Measurements from ENCODE around the gene CADM4. TPM values are rescaled to one million over a fixed set of nuclear protein-coding genes. Genes with fewer than 3 reads are reported as not detected.
A peak's percentile ranks its signal among the peaks of the same experiment; 100 is the strongest.

Gene CADM4
- total RNA-seq, 4 donors from 2014 or later, result 2.6 to 4.5 (median 4.2) TPM

DNA sequence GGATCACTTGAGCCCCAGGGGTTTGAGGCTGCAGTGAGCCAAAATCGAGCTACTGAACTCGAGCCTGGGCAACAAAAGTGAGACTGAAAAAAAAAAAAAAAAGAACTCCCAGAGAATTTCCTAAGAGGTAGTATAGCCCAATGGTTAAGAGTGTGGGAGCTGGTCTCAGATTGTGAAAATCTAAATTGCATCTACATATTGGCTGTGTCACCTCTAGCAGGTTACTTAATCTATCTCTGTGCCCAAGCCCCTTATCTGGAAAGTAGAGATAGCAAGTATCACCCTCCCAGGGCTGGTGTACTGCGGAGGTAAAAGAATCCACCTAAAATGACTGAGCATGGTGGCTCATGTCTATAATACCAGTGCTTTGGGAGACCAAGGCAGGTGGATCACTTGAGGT lies 34.0 kb upstream of the CADM4 start:
- H3K27me3 ChIP-seq, result peaks cover 9 to 20% (median 12%) of the 10 kb centered on the region in 3 donors
- H3K4me3 ChIP-seq, result no peak overlapping the region
- H3K4me1 ChIP-seq, result no peaks in the 10 kb centered on the region
- TF ChIP-seq, protein P1, sequence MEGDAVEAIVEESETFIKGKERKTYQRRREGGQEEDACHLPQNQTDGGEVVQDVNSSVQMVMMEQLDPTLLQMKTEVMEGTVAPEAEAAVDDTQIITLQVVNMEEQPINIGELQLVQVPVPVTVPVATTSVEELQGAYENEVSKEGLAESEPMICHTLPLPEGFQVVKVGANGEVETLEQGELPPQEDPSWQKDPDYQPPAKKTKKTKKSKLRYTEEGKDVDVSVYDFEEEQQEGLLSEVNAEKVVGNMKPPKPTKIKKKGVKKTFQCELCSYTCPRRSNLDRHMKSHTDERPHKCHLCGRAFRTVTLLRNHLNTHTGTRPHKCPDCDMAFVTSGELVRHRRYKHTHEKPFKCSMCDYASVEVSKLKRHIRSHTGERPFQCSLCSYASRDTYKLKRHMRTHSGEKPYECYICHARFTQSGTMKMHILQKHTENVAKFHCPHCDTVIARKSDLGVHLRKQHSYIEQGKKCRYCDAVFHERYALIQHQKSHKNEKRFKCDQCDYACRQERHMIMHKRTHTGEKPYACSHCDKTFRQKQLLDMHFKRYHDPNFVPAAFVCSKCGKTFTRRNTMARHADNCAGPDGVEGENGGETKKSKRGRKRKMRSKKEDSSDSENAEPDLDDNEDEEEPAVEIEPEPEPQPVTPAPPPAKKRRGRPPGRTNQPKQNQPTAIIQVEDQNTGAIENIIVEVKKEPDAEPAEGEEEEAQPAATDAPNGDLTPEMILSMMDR (IDR thresholded peaks at IDR 0.05 in 4 of 5, conservative IDR thresholded peaks at IDR 0.05 in 1 of 5), result no peak
- TF ChIP-seq POLR2A (IDR thresholded peaks at IDR 0.05), result no peak
- in situ Hi-C loops (cut with MboI; ENCODE audit: low sequenced_read_pairs in 4 of 4), result loop anchor here in 1 of 4 donors (25.0 kb wide), 2 partner anchors 136 to 236 kb away; partner anchors contain the start of genes ETHE1 and ZNF575
- ATAC-seq (no peak), DNase-seq (no peak)
- H3K27ac ChIP-seq, result no peak overlapping the region
- H3K36me3 ChIP-seq, result no peaks in the 10 kb centered on the region
- intact Hi-C loops (cut with DNase I; ENCODE audit: low total_unique reads), result no loop called here
- H3K9me3 ChIP-seq, result no peaks in the 10 kb centered on the region

DNA sequence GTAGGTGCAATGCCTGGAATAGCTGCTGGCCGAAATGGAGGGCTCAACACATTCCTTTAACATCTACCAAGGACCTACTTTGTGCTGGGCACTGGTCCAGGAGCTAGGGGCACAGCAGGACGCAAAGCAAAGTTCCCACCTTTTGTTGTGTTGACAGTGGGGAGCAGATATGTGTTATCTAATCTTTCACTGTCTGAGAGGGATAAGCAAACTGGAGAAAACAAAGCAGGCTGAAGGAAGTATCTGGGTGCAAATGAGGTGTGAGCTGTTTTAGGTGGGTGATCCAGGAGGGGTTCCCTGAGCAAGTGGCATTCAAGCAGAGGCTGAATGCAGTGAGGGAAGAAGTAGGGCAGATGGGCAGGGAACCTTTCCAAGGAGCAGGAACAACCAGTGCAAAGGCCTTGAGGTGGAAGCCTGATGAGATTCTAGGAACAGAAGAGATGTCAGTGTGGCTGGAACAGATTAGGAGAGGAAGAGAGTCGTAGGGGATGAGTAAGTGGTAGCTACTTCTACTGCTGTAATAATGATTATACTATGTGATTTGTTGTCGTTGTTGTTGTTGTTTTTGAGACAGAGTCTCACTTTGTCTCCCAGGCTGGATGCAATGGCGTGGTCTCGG lies 32.5 kb upstream of the CADM4 start:
- Histone ChIP-seq H3K4me3 (no peak overlapping the region), H3K4me1 (peaks cover 2 to 5% of the 10 kb centered on the region in 2 donors), H3K27me3 (peaks cover 15 to 32% (median 24%) of the 10 kb centered on the region in 3 donors), H3K36me3 (no peaks in the 10 kb centered on the region), H3K9me3 (no peaks in the 10 kb centered on the region), H3K27ac (no peak overlapping the region)
- TF ChIP-seq POLR2A (IDR thresholded peaks at IDR 0.05), result no peak
- TF ChIP-seq, protein P1 (IDR thresholded peaks at IDR 0.05 in 4 of 5, conservative IDR thresholded peaks at IDR 0.05 in 1 of 5), result no peak
- intact Hi-C loops (cut with DNase I; ENCODE audit: low total_unique reads), result no loop called here
- ATAC-seq, result no peak
- in situ Hi-C loops (cut with MboI; ENCODE audit: low sequenced_read_pairs in 4 of 4), result loop anchor here in 1 of 4 donors (25.0 kb wide), 2 partner anchors 135 to 235 kb away; partner anchors contain the start of genes ETHE1 and ZNF575
- DNase-seq, result no peak

DNA sequence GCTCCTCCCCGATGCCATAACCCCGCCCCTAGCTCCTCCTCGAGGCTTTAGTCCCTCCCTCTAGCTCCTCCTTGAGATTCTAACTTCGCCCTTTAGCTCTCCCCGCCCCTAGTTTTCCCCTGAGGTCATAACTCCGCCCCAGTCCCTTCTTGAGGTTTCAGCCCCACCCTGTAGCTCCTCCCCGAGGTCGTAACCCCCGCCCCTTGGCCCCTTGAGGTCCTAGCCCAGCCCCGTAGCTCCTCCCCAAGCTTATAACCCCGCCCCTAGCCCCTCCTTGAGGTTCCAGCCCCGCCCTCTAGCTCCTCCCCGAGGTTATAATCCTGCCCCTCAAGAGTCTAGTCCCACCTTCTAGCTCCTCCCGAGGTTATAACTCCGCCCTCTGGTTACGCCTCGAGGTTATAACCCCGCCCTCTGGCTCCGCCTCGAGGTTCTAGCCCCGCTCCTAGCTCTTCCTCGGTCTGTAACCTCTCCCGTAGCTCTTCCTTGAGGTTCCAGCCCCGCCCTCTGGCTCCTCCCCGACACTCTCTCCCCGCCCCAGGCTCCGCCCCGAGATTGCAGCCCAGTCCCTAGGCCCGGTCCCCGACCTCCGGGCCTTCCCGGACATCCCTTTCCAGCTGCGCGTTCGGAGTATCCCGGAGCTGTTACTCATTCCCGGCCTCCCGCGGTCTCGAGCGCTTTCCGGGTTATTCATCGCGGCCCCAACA lies 28.9 kb upstream of the CADM4 start:
- intact Hi-C loops (cut with DNase I; ENCODE audit: low total_unique reads), result loop anchor here (2.0 kb wide), 1 partner anchor 32 kb away; no protein-coding TSS in a partner anchor
- TF ChIP-seq, protein P1 (IDR thresholded peaks at IDR 0.05 in 4 of 5, conservative IDR thresholded peaks at IDR 0.05 in 1 of 5), result no peak
- TF ChIP-seq POLR2A (IDR thresholded peaks at IDR 0.05), result peak; percentile 54 to 84
- in situ Hi-C loops (cut with MboI; ENCODE audit: low sequenced_read_pairs in 4 of 4), result loop anchor here in 1 of 4 donors (25.0 kb wide), 2 partner anchors 131 to 231 kb away; partner anchors contain the start of genes ETHE1 and ZNF575

DNA sequence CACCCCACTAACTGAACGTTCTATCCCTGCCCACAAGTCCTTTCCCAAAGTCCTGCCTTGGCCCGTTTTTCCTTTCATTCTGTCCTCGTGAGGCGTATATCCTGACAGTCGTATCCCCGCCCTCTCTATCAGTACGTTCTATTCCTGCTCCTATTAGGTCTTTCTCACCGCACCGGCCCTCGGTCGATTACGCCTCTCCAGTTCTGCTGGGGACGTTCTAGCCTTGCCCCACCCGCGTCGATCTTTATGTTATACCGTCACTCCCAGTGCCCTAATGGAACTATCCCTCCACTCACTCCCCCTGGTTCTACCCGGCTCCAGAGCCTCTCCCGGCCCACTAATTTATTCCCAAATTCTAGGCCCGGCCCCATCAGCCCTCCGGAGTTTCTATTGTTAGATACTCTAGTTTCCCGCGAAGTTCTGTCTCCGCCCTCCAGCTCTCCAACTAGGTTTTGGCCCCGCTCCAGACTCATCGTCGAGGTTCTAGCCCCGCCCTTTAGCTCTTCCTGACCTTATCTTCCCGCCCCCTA lies 28.3 kb upstream of the CADM4 start:
- intact Hi-C loops (cut with DNase I; ENCODE audit: low total_unique reads), result loop anchor here (2.0 kb wide), 1 partner anchor 33 kb away; no protein-coding TSS in a partner anchor
- H3K27ac ChIP-seq, result peak overlapping the region; percentile 33 to 86 (median 62)
- in situ Hi-C loops (cut with MboI; ENCODE audit: low sequenced_read_pairs in 4 of 4), result loop anchor here in 1 of 4 donors (25.0 kb wide), 2 partner anchors 131 to 231 kb away; partner anchors contain the start of genes ETHE1 and ZNF575
- H3K9me3 ChIP-seq, result no peaks in the 10 kb centered on the region
- H3K4me1 ChIP-seq, result peaks cover 2 to 5% of the 10 kb centered on the region in 2 donors
- no peak for TF ChIP-seq POLR2A (IDR thresholded peaks at IDR 0.05)
- TF ChIP-seq, protein P1 (IDR thresholded peaks at IDR 0.05 in 4 of 5, conservative IDR thresholded peaks at IDR 0.05 in 1 of 5), result no peak
- H3K27me3 ChIP-seq, result peaks cover 15 to 35% (median 27%) of the 10 kb centered on the region in 3 donors
- ATAC-seq (no peak), DNase-seq (no peak)
- H3K4me3 ChIP-seq, result peak overlapping the region; percentile 19 to 68 (median 60)
- no peaks in the 10 kb centered on the region for H3K36me3 ChIP-seq

More for the DNA sequence above, 28.9 kb upstream of the CADM4 start:
- H3K4me1 ChIP-seq, result peaks cover 2 to 5% of the 10 kb centered on the region in 2 donors
- H3K36me3 ChIP-seq, result no peaks in the 10 kb centered on the region
- peak overlapping the region; percentile 50 to 68 (median 60) for H3K4me3 ChIP-seq
- no peaks in the 10 kb centered on the region for H3K9me3 ChIP-seq
- peak; percentile 94 for ATAC-seq
- peak; percentile 92 to 93 for DNase-seq
- H3K27ac ChIP-seq, result peak overlapping the region; percentile 74 to 87 (median 86)
- peaks cover 15 to 35% (median 27%) of the 10 kb centered on the region in 3 donors for H3K27me3 ChIP-seq

All from gastrocnemius medialis (tissue), 4 donors.